ENCODE data around the gene ALS2CL.

ALS2CL gene

GRCh38 chr3:46682974-46683373 is 10.5 kb downstream of the ALS2CL start:
- no peak for TF ChIP-seq CTCF (IDR thresholded peaks at IDR 0.05; ENCODE audit: control insufficient read depth, extremely low read depth, insufficient read depth)
- DNase-seq (ENCODE audit: low read depth), result no peak
- H3K4me3 ChIP-seq (ENCODE audit: low read depth, low read length), result no peak overlapping the region

DNA sequence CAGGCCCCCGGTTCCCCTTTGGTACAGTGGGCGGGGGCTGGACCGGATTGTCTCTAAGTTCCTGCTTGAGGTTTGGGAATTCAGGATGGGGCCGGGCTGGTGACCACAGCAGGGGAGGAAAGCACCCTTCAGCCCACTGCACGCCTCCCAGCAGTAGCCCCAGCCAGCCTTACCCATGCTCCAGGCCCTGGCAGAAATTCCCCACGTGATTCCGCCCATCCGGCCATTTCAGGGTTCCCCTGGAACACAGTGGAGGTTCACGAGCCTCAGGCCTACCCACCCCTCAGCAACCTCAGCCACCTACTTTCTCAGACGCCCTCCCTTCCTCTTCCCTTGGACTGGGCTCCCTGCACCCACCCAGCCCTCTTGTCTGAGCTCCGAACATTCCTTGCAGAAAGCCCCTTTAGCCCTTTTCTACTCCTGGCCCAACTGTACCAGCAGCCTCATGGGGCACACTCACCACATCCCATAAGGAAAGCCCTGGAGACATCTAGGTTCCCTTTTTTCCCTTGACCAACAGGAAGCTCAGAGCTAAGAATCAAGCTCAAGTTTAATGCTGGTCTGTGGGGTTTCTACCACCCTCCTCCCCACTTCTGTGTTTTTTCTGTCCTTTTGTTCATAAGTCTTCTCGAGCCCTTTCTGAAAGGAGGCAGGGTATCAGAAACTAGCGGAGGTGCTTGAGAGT is 11.5 kb downstream of the ALS2CL start:
- TF ChIP-seq CTCF (IDR thresholded peaks at IDR 0.05; ENCODE audit: control insufficient read depth, extremely low read depth, insufficient read depth), result no peak
- H3K4me3 ChIP-seq (ENCODE audit: low read depth, low read length), result no peak overlapping the region
- no peak for DNase-seq (ENCODE audit: low read depth)

- DNase-seq (ENCODE audit: low read depth), result no peak
- TF ChIP-seq CTCF (IDR thresholded peaks at IDR 0.05; ENCODE audit: control insufficient read depth, extremely low read depth, insufficient read depth), result no peak
- no peak overlapping the region for H3K4me3 ChIP-seq (ENCODE audit: low read depth, low read length)
These were observed 12.1 kb downstream of the ALS2CL start for GRCh38 chr3:46681387-46681786.

- H3K4me3 ChIP-seq (ENCODE audit: low read depth, low read length), result no peak overlapping the region
- DNase-seq (ENCODE audit: low read depth), result no peak
- no peak for TF ChIP-seq CTCF (IDR thresholded peaks at IDR 0.05; ENCODE audit: control insufficient read depth, extremely low read depth, insufficient read depth)
These were observed 13.1 kb downstream of the ALS2CL start for GRCh38 chr3:46680298-46680826.

GRCh38 chr3:46679681-46680080 is 13.8 kb downstream of the ALS2CL start:
- no peak for TF ChIP-seq CTCF (IDR thresholded peaks at IDR 0.05; ENCODE audit: control insufficient read depth, extremely low read depth, insufficient read depth)
- H3K4me3 ChIP-seq (ENCODE audit: low read depth, low read length), result no peak overlapping the region
- no peak for DNase-seq (ENCODE audit: low read depth)

DNA sequence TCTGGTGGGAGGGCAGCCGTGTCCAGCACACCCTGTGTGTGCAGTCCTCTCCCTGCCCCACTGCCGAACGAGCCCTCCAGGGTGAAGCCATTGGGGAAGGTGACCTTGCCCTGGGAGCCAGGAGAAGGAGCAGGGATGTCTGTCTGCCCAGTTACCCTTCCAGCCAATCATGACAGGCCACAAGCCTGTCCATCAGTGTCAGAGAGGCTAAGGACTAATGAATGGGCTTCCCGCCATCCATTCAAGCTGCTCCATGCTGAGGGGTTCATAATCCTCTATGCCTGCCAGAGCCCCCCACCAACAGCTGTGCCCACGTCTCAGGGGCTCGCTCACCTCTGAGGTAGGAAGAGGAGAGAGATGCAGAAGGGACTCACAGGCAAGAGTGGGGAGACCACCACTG is 15.2 kb downstream of the ALS2CL start:
- no peak for DNase-seq (ENCODE audit: low read depth)
- TF ChIP-seq CTCF (IDR thresholded peaks at IDR 0.05; ENCODE audit: control insufficient read depth, extremely low read depth, insufficient read depth), result no peak
- no peak overlapping the region for H3K4me3 ChIP-seq (ENCODE audit: low read depth, low read length)

- H3K4me3 ChIP-seq (ENCODE audit: low read depth, low read length), result no peak overlapping the region
- TF ChIP-seq CTCF (IDR thresholded peaks at IDR 0.05; ENCODE audit: control insufficient read depth, extremely low read depth, insufficient read depth), result no peak
- no peak for DNase-seq (ENCODE audit: low read depth)
These were observed 16.1 kb downstream of the ALS2CL start for GRCh38 chr3:46677411-46677726.

Data from LNCaP clone FGC (cell line).